HG03575 (cell line): ENCODE measurements around the gene LIG1.
"Not testable (repeated sequence)": the region's sequence is repeated elsewhere in the genome, so short reads cannot be mapped to it uniquely, and the experiment has no call there.

Experiments
- ATAC-seq: cut with Tn5 transposase; IDR thresholded peaks from one replicate; pipeline ENCODE4 v1.9.1; 2021; ENCODE audit not compliant: unreplicated experiment, insufficient number of reproducible peaks, low FRiP score; ENCODE audit errors: extremely low read depth

The LIG1 gene

GRCh38 chr19:48094129-48094854 lies 75.9 kb downstream of the LIG1 start:
- ATAC-seq: no peak

GRCh38 chr19:48091111-48091718 lies 78.9 kb downstream of the LIG1 start:
- not testable (repeated sequence) for ATAC-seq

- no peak for ATAC-seq
These were observed 79.8 kb downstream of the LIG1 start for GRCh38 chr19:48090281-48090802.

GRCh38 chr19:48088991-48089390 lies 81.2 kb downstream of the LIG1 start:
- not testable (repeated sequence) for ATAC-seq

GRCh38 chr19:48085904-48086864 lies 84.0 kb downstream of the LIG1 start:
- no peak for ATAC-seq

- ATAC-seq: no peak
These were observed 85.1 kb downstream of the LIG1 start for GRCh38 chr19:48085076-48085475.

DNA sequence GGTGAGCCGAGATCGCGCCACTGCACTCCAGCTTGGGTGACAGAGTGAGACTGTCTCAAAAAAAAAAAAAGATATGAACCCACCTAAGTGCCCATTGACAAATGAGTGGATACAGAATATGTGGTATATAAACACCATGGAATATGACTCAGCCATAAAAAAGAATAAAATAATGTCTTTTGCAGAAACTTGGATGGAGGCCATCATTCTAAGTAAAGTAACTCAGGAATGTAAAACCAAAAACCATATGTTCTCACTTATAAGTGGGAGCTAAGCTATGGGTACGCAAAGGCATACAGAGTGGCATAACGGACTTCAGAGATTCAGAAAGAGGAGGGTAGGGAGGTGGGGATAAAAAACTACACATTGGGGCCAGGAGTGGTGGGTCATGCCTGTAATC lies 89.0 kb downstream of the LIG1 start:
- ATAC-seq: no peak

- not testable (repeated sequence) for ATAC-seq
These were observed 99.9 kb downstream of the LIG1 start for GRCh38 chr19:48070177-48070769.

DNA sequence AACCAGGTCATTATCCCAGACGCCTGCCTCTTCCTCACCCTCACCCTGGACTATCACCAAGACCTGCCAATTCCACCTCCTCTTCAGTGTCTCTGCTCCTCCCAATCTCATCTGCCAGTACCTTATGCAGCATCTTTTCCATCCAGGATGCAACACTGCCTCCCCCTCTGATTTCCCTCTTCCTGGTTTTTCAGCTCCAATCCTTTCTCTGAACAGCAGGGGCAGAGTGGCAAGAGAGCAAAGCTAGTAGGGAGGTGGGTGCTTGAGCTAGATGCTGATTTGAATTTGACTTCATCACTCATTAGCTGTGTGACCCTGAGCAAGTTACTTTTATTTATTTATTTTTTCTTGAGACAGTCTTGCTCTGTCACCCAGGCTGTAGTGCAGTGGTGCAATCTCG lies 100.7 kb downstream of the LIG1 start:
- no peak for ATAC-seq
